ENCODE measurements around the gene OCA2.

Gene OCA2

GRCh38 chr15:28113394-28114113, 14.4 kb upstream of the OCA2 start:
- Histone ChIP-seq H3K36me3 (ENCODE audit: insufficient read depth, low read length) (peaks cover 68% of the 10 kb centered on the region; the same call in 1 of the 2 replicates), H3K4me3 (ENCODE audit: low read length, poor library complexity, severe bottlenecking) (no peak overlapping the region), H2AFZ (ENCODE audit: low read length) (no peak overlapping the region), H3K27me3 (ENCODE audit: insufficient read depth, low read length, poor library complexity, severe bottlenecking) (no peaks in the 10 kb centered on the region), H3K4me2 (ENCODE audit: low read depth, low read length, poor library complexity, severe bottlenecking) (no peak overlapping the region), H4K20me1 (ENCODE audit: insufficient read depth, low read length, poor library complexity, severe bottlenecking) (no peaks in the 10 kb centered on the region), H3K79me2 (ENCODE audit: insufficient read depth, low read length) (no peaks in the 10 kb centered on the region), H3K9me2 (replicated peaks; ENCODE audit: low read depth, low read length) (no peaks in the 10 kb centered on the region), H3F3A (ENCODE audit: low read depth) (0 out of 2 replicates have a peak, but pooled peaks cover 3% of the 10 kb centered on the region), H3K9ac (ENCODE audit: low read depth, low read length, poor library complexity, severe bottlenecking) (no peak overlapping the region), H3K4me1 (ENCODE audit: insufficient read depth, low read length, poor library complexity, severe bottlenecking) (no peaks in the 10 kb centered on the region), H3K9me3 (ENCODE audit: insufficient read depth, low read depth, low read length) (no peaks in the 10 kb centered on the region)
- TF ChIP-seq EZH2phosphoT487 (IDR thresholded peaks at IDR 0.05; ENCODE audit: borderline replicate concordance) = no peak
- TF ChIP-seq, protein P1, sequence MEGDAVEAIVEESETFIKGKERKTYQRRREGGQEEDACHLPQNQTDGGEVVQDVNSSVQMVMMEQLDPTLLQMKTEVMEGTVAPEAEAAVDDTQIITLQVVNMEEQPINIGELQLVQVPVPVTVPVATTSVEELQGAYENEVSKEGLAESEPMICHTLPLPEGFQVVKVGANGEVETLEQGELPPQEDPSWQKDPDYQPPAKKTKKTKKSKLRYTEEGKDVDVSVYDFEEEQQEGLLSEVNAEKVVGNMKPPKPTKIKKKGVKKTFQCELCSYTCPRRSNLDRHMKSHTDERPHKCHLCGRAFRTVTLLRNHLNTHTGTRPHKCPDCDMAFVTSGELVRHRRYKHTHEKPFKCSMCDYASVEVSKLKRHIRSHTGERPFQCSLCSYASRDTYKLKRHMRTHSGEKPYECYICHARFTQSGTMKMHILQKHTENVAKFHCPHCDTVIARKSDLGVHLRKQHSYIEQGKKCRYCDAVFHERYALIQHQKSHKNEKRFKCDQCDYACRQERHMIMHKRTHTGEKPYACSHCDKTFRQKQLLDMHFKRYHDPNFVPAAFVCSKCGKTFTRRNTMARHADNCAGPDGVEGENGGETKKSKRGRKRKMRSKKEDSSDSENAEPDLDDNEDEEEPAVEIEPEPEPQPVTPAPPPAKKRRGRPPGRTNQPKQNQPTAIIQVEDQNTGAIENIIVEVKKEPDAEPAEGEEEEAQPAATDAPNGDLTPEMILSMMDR (conservative IDR thresholded peaks at IDR 0.05; ENCODE audit: low read length) = no peak

DNA sequence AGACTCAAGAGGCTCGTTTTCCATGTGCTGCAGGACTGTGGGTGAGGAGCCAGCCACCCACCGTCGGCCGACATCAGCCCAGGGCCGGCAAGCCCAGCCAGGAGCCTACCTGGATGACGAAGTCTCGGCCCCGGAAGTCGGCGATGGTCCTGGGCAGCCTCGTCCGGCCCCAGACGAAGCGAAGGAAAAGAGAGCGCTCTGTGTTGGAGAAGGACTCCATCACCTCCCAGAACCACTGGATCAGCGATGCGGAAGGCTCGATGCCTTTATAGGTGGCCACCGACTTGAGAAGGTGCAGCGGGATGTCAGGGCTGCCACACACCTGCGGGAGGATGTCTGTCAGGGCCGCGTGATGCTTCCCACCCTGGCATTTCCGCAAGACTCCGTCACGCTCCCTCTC, 13.8 kb upstream of the OCA2 start:
- Histone ChIP-seq H3K9me3 (ENCODE audit: insufficient read depth, low read depth, low read length) (no peaks in the 10 kb centered on the region), H3K27me3 (ENCODE audit: insufficient read depth, low read length, poor library complexity, severe bottlenecking) (no peaks in the 10 kb centered on the region), H3K36me3 (ENCODE audit: insufficient read depth, low read length) (peaks cover 62% of the 10 kb centered on the region; the same call in 1 of the 2 replicates), H3K4me3 (ENCODE audit: low read length, poor library complexity, severe bottlenecking) (no peak overlapping the region), H3K4me1 (ENCODE audit: insufficient read depth, low read length, poor library complexity, severe bottlenecking) (no peaks in the 10 kb centered on the region), H3K9me2 (replicated peaks; ENCODE audit: low read depth, low read length) (no peaks in the 10 kb centered on the region), H3K4me2 (ENCODE audit: low read depth, low read length, poor library complexity, severe bottlenecking) (no peak overlapping the region), H3F3A (ENCODE audit: low read depth) (0 out of 2 replicates have a peak, but pooled peaks cover 3% of the 10 kb centered on the region), H3K9ac (ENCODE audit: low read depth, low read length, poor library complexity, severe bottlenecking) (no peak overlapping the region), H3K79me2 (ENCODE audit: insufficient read depth, low read length) (no peaks in the 10 kb centered on the region), H2AFZ (ENCODE audit: low read length) (no peak overlapping the region), H4K20me1 (ENCODE audit: insufficient read depth, low read length, poor library complexity, severe bottlenecking) (no peaks in the 10 kb centered on the region)
- TF ChIP-seq EZH2phosphoT487 (IDR thresholded peaks at IDR 0.05; ENCODE audit: borderline replicate concordance) = no peak
- TF ChIP-seq, protein P1 (conservative IDR thresholded peaks at IDR 0.05; ENCODE audit: low read length) = no peak

DNA sequence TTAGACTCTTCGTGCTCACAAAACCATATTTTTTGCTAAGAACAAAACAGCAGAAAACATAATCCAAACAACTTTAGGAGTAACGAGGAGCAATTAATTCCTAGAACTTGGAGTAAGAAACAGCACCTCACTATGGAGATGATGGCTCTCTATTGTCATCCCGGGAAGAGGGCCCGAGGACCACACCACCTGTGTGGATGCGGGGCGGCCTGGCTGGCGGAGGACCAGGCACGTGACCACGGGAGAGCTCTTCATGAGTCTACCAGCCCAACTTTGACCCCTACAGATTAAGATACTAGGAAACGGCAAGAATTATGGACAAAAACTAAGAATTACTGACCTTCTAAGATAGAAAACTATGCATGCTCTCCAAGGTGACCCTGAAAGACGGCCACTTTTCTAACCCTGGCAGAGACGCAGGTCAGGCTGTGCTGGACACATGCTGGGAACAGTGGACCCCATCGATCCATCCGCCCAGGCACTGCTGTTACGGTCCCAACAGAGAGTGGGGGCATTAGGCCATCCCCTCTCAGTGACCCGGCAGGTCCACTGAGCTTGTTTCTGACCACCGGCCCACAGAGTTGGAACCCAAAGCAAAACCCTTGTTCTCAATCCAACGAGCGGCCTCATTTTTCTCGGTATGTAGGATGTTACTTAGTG, 13.1 kb upstream of the OCA2 start:
- no peak overlapping the region for H3K4me3 ChIP-seq (ENCODE audit: low read length, poor library complexity, severe bottlenecking)
- H3K4me1 ChIP-seq (ENCODE audit: insufficient read depth, low read length, poor library complexity, severe bottlenecking) = no peaks in the 10 kb centered on the region
- no peak overlapping the region for H3K4me2 ChIP-seq (ENCODE audit: low read depth, low read length, poor library complexity, severe bottlenecking)
- no peak overlapping the region for H2AFZ ChIP-seq (ENCODE audit: low read length)
- TF ChIP-seq EZH2phosphoT487 (IDR thresholded peaks at IDR 0.05; ENCODE audit: borderline replicate concordance) = no peak
- TF ChIP-seq, protein P1 (conservative IDR thresholded peaks at IDR 0.05; ENCODE audit: low read length) = no peak
- H3F3A ChIP-seq (ENCODE audit: low read depth) = 0 out of 2 replicates have a peak, but pooled peaks cover 3% of the 10 kb centered on the region
- no peak overlapping the region for H3K9ac ChIP-seq (ENCODE audit: low read depth, low read length, poor library complexity, severe bottlenecking)
- no peaks in the 10 kb centered on the region for H3K27me3 ChIP-seq (ENCODE audit: insufficient read depth, low read length, poor library complexity, severe bottlenecking)
- no peaks in the 10 kb centered on the region for H3K9me2 ChIP-seq (replicated peaks; ENCODE audit: low read depth, low read length)
- no peaks in the 10 kb centered on the region for H3K9me3 ChIP-seq (ENCODE audit: insufficient read depth, low read depth, low read length)
- H3K36me3 ChIP-seq (ENCODE audit: insufficient read depth, low read length) = peaks cover 58% of the 10 kb centered on the region; the same call in 1 of the 2 replicates
- no peaks in the 10 kb centered on the region for H4K20me1 ChIP-seq (ENCODE audit: insufficient read depth, low read length, poor library complexity, severe bottlenecking)
- no peaks in the 10 kb centered on the region for H3K79me2 ChIP-seq (ENCODE audit: insufficient read depth, low read length)

Data from Loucy (cell line).